ENCODE data around the gene SMPD3. TPM values are rescaled to one million over a fixed set of nuclear protein-coding genes. Genes with fewer than 3 reads are reported as not detected.

SMPD3 gene
- total and polyA plus RNA-seq, 2 experiments from 2014 or later = 0.57 to 0.83 TPM

DNA sequence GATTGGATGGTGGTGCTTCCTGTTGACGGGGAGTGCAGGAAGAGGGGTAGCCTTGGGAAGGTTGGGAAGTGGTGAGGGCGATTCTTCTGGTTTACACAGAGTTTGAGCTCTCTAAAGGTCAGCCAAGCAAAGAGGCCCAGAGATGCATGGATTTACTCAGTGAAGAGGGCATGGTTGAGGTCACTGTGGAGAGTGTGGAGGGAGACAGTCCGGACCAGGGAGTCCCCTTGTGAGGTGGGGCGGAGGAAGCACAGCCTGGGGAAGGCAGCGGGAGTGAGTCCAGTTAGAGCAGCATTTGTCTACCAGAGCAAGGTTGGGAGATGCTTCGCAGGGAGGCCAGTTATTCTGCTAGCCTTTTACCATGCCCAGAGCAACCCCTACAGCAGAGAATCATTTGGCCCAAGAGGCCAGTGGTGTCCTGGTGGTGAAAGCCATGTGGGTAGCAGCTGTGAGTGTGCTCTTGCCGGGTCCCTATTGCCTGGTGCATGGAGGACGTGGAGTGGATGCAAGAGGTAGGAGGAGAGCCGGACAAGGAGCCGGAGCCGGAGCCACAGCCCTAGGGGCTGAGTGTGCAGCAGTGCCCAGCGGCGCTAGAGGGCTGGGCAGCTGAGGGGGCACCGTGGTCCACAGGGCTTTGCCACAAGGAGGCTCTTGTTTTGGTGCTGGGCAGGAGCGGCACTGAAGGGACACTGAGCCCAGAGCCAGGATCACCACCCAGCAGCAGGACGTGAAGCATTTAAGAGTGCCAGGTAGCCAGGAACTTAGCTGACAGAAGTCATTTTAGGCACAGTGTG lies 109.8 kb downstream of the SMPD3 start:
- H3K27me3 Mint-ChIP-seq (ENCODE audit: insufficient read depth, low read depth, poor library complexity) = no peaks in the 10 kb centered on the region
- no peak overlapping the region for H3K4me2 ChIP-seq
- H4K20me1 ChIP-seq (replicated peaks; ENCODE audit: insufficient read depth) = no peaks in the 10 kb centered on the region; the same call in 1 of the 2 replicates
- no peaks in the 10 kb centered on the region for H3K4me1 Mint-ChIP-seq
- no peak overlapping the region for H3K27ac ChIP-seq (ENCODE audit: low read depth)
- H3K4me3 ChIP-seq = no peak overlapping the region
- H3K4me3 Mint-ChIP-seq = no peak overlapping the region
- no peaks in the 10 kb centered on the region for H3K9me3 Mint-ChIP-seq
- no peaks in the 10 kb centered on the region for H3K27me3 ChIP-seq (ENCODE audit: insufficient read depth)
- H3K4me1 ChIP-seq (ENCODE audit: insufficient read depth) = no peaks in the 10 kb centered on the region; the same call in 1 of the 2 replicates
- no peaks in the 10 kb centered on the region for H3K9me2 ChIP-seq (ENCODE audit: insufficient read depth)
- TF ChIP-seq ETS1 (IDR thresholded peaks at IDR 0.05) (no peak), ZNF114 (CRISPR knock-in tag; IDR thresholded peaks at IDR 0.05) (no peak), CREB1 (CRISPR knock-in tag; IDR thresholded peaks at IDR 0.05; ENCODE audit: low read depth) (no peak), ZNF331 (CRISPR knock-in tag; IDR thresholded peaks at IDR 0.05; ENCODE audit: low read depth) (no peak)
- H3F3A ChIP-seq (replicated peaks; ENCODE audit: low read depth) = peaks cover 6% of the 10 kb centered on the region; the same call in 1 of the 2 replicates
- H2AFZ ChIP-seq = no peak overlapping the region
- ATAC-seq (no peak), DNase-seq (ENCODE audit: low spot score) (no peak)
- no peak overlapping the region for H3K27ac Mint-ChIP-seq
- peaks cover 22% of the 10 kb centered on the region for H3K36me3 ChIP-seq (ENCODE audit: insufficient read depth)
- no peaks in the 10 kb centered on the region for H3K79me2 ChIP-seq (replicated peaks; ENCODE audit: insufficient read depth)
- H3K36me3 Mint-ChIP-seq (ENCODE audit: low read depth) = peaks cover 60% of the 10 kb centered on the region

DNA sequence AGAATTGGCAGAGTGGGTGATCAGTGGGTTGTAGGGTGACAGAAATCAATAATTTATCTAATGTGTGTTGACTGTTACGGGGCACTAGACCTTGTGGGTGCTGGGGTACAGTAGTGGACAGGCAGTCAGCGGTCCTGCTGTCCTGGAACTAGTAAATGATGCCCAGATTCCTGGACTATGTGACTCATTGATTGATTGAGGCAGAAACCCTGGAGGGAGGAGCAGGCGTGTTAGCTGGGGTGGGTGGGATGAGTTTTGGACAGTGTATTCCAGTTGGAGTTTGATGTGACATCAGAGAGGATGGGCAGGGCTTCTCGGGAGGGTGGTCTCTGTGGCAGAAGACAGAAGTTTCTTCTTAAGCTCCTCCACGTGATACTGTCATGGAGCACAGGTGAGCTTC lies 113.1 kb downstream of the SMPD3 start:
- Histone ChIP-seq H3K27ac (ENCODE audit: low read depth) (no peak overlapping the region), H3K4me1 (ENCODE audit: insufficient read depth) (no peaks in the 10 kb centered on the region), H3K79me2 (replicated peaks; ENCODE audit: insufficient read depth) (no peaks in the 10 kb centered on the region), H3K4me3 (no peak overlapping the region), H3F3A (replicated peaks; ENCODE audit: low read depth) (no peaks in the 10 kb centered on the region), H4K20me1 (replicated peaks; ENCODE audit: insufficient read depth) (no peaks in the 10 kb centered on the region), H2AFZ (no peak overlapping the region), H3K27me3 (ENCODE audit: insufficient read depth) (no peaks in the 10 kb centered on the region), H3K36me3 (ENCODE audit: insufficient read depth) (peaks cover 19% of the 10 kb centered on the region), H3K4me2 (no peak overlapping the region), H3K9me2 (ENCODE audit: insufficient read depth) (no peaks in the 10 kb centered on the region)
- Mint-ChIP-seq H3K27ac (no peak overlapping the region), H3K36me3 (ENCODE audit: low read depth) (peaks cover 48% of the 10 kb centered on the region), H3K4me3 (no peak overlapping the region), H3K4me1 (no peaks in the 10 kb centered on the region), H3K9me3 (no peaks in the 10 kb centered on the region), H3K27me3 (ENCODE audit: insufficient read depth, low read depth, poor library complexity) (no peaks in the 10 kb centered on the region)
- DNase-seq (ENCODE audit: low spot score) (no peak), ATAC-seq (no peak)
- TF ChIP-seq NANOG (IDR thresholded peaks at IDR 0.05; ENCODE audit: borderline replicate concordance) = no peak
- no peak for TF ChIP-seq ZNF114 (CRISPR knock-in tag; IDR thresholded peaks at IDR 0.05)
- TF ChIP-seq CTCF (conservative IDR thresholded peaks at IDR 0.05; ENCODE audit: low read depth in 2 of 2) = no peak
- TF ChIP-seq POLR2AphosphoS5 (IDR thresholded peaks at IDR 0.05; ENCODE audit: low read depth) = no peak
- no peak for TF ChIP-seq ZNF331 (CRISPR knock-in tag; IDR thresholded peaks at IDR 0.05; ENCODE audit: low read depth)
- TF ChIP-seq CREB1 (CRISPR knock-in tag; IDR thresholded peaks at IDR 0.05; ENCODE audit: low read depth) = no peak
- no peak for TF ChIP-seq JUNB (IDR thresholded peaks at IDR 0.05; ENCODE audit: unreplicated experiment)
- TF ChIP-seq STAT1 (IDR thresholded peaks at IDR 0.05; ENCODE audit: unreplicated experiment) = no peak
- no peak for TF ChIP-seq EZH2phosphoT487 (IDR thresholded peaks at IDR 0.05; ENCODE audit: unreplicated experiment)
- TF ChIP-seq ETS1 (IDR thresholded peaks at IDR 0.05) = no peak
- TF ChIP-seq, protein P1, sequence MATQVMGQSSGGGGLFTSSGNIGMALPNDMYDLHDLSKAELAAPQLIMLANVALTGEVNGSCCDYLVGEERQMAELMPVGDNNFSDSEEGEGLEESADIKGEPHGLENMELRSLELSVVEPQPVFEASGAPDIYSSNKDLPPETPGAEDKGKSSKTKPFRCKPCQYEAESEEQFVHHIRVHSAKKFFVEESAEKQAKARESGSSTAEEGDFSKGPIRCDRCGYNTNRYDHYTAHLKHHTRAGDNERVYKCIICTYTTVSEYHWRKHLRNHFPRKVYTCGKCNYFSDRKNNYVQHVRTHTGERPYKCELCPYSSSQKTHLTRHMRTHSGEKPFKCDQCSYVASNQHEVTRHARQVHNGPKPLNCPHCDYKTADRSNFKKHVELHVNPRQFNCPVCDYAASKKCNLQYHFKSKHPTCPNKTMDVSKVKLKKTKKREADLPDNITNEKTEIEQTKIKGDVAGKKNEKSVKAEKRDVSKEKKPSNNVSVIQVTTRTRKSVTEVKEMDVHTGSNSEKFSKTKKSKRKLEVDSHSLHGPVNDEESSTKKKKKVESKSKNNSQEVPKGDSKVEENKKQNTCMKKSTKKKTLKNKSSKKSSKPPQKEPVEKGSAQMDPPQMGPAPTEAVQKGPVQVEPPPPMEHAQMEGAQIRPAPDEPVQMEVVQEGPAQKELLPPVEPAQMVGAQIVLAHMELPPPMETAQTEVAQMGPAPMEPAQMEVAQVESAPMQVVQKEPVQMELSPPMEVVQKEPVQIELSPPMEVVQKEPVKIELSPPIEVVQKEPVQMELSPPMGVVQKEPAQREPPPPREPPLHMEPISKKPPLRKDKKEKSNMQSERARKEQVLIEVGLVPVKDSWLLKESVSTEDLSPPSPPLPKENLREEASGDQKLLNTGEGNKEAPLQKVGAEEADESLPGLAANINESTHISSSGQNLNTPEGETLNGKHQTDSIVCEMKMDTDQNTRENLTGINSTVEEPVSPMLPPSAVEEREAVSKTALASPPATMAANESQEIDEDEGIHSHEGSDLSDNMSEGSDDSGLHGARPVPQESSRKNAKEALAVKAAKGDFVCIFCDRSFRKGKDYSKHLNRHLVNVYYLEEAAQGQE (IDR thresholded peaks at IDR 0.05; ENCODE audit: unreplicated experiment) = no peak
